Glutamatergic neuron (in vitro differentiated cells): ENCODE measurements around the gene SERAC1. TPM values are rescaled to one million over a fixed set of nuclear protein-coding genes. Genes with fewer than 3 reads are reported as not detected.
"Not testable (repeated sequence)": the region's sequence is repeated elsewhere in the genome, so short reads cannot be mapped to it uniquely, and the experiment has no call there.

ENCODE experiments used
- DNase-seq: peaks from one replicate; pipeline ENCODE4 v3.0.0; 2022
- H3K27ac Mint-ChIP-seq: one replicate; pipeline ENCODE4 v1.8.0; 2020; ENCODE audit warnings: mild to moderate bottlenecking, mixed read lengths, inconsistent platforms; ENCODE audit not compliant: unreplicated experiment
- H3K27me3 Mint-ChIP-seq: one replicate; pipeline ENCODE4 v1.8.0; 2020; ENCODE audit warnings: mild to moderate bottlenecking, moderate library complexity, mixed read lengths, inconsistent platforms; ENCODE audit not compliant: unreplicated experiment
- H3K36me3 Mint-ChIP-seq: one replicate; pipeline ENCODE4 v1.8.0; 2020; ENCODE audit warnings: mild to moderate bottlenecking, mixed read lengths, inconsistent platforms; ENCODE audit not compliant: unreplicated experiment
- H3K4me1 Mint-ChIP-seq: one replicate; pipeline ENCODE4 v1.8.0; 2020; ENCODE audit warnings: mild to moderate bottlenecking, low read depth, mixed read lengths, inconsistent platforms; ENCODE audit not compliant: unreplicated experiment
- H3K4me3 Mint-ChIP-seq: one replicate; pipeline ENCODE4 v1.8.0; 2020; ENCODE audit warnings: mild to moderate bottlenecking, mixed read lengths, inconsistent platforms; ENCODE audit not compliant: unreplicated experiment
- H3K9me3 Mint-ChIP-seq: one replicate; pipeline ENCODE4 v1.8.0; 2020; ENCODE audit warnings: mild to moderate bottlenecking, moderate library complexity, mixed read lengths, inconsistent platforms; ENCODE audit not compliant: unreplicated experiment
- total RNA-seq: library from RNA; stranded (reverse); fragmentation: NEBNext Ultra II Directional; extraction: Animal tissue kit (Norgen Biotek cat#: 25700); gene quantifications from one replicate; pipeline ENCODE4 v1.2.1, GENCODE V29; 2021; ENCODE audit not compliant: unreplicated experiment
- TF ChIP-seq, protein P1 (sequence below): fragments of 200-600 bp; sonication (generic); IDR thresholded peaks from one replicate; pipeline ENCODE4 v1.5.0; 2021; ENCODE audit not compliant: partially characterized antibody, unreplicated experiment

Gene SERAC1
- total RNA-seq, 1 donor from 2014 or later = 29.7 TPM

DNA sequence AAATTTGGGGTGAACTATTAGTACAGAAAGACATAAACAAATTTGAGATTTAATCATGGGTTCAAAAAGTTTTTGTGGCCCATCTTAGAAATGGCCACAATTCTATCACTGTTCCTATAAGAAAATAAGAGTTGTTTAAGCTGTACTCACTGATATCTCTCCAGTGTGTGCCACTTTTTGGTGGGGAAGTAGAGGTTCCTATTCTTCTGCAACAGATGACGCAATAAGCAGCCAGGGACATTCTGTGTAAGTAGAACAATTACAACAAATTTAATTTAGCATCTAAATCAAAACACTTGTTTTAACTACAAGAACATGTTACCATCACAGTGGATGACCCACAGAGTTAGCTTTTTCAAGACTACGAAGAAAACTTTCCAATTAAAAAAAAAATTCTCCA, 9.9 kb downstream of the SERAC1 start:
- no peaks in the 10 kb centered on the region for H3K9me3 Mint-ChIP-seq
- H3K27ac Mint-ChIP-seq = no peak overlapping the region
- no peak for DNase-seq
- H3K27me3 Mint-ChIP-seq = no peaks in the 10 kb centered on the region
- TF ChIP-seq, protein P1, sequence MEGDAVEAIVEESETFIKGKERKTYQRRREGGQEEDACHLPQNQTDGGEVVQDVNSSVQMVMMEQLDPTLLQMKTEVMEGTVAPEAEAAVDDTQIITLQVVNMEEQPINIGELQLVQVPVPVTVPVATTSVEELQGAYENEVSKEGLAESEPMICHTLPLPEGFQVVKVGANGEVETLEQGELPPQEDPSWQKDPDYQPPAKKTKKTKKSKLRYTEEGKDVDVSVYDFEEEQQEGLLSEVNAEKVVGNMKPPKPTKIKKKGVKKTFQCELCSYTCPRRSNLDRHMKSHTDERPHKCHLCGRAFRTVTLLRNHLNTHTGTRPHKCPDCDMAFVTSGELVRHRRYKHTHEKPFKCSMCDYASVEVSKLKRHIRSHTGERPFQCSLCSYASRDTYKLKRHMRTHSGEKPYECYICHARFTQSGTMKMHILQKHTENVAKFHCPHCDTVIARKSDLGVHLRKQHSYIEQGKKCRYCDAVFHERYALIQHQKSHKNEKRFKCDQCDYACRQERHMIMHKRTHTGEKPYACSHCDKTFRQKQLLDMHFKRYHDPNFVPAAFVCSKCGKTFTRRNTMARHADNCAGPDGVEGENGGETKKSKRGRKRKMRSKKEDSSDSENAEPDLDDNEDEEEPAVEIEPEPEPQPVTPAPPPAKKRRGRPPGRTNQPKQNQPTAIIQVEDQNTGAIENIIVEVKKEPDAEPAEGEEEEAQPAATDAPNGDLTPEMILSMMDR = no peak
- no peak overlapping the region for H3K4me3 Mint-ChIP-seq
- H3K4me1 Mint-ChIP-seq = peaks cover 16% of the 10 kb centered on the region
- H3K36me3 Mint-ChIP-seq = peaks cover 3% of the 10 kb centered on the region

DNA sequence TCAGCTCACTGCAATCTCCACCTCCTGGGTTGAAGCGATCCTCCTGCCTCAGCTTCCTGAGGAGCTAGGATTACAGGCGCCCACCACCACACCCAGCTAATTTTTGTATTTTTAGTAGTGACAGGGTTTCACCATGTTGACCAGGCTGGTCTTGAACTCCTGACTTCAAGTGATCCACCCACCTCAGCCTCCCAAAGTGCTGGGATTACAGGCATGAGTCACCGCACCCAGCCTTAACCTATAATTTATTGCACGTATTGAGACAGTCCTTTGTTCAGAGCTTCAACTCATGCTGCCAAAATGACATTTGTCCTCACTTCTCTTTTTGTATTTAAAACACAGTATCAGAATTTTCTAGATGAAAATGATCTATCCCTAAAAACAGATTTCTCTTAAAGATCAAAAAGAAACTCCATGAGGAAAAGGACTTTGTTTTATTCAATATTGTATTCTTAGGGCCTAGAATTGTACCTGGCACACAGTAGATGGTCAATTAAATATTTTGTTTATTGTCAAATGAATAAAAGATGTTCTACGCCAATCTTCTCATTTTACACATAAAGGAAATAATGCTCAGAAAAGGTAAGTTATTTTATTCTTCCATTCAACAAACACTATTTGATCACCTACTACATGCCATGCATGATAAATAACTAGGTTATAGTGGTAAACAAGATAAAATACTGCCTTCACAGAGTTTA, 10.8 kb downstream of the SERAC1 start:
- no peaks in the 10 kb centered on the region for H3K9me3 Mint-ChIP-seq

DNA sequence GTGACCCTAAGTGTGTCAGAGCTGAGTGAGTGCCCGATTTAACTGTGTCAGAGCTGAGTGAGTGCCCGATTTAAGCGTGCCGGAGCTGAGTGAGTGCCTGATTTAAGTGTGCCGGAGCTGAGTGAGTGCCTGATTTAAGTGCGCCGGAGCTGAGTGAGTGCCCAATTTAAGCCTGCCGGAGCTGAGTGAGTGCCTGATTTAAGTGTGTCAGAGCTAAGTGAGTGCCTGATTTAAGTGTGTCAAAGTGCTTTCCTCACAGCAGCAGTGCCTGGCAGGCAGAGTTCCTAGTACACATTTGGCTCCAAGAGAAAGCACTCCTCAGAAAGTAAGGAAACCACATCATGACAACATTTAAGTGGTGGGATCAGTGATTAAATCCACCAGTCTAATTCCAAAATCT, 13.2 kb downstream of the SERAC1 start:
- Mint-ChIP-seq H3K27ac (peak overlapping the region; percentile 96), H3K4me1 (peaks cover 14% of the 10 kb centered on the region), H3K4me3 (peak overlapping the region; percentile 14), H3K27me3 (no peaks in the 10 kb centered on the region), H3K36me3 (no peaks in the 10 kb centered on the region), H3K9me3 (no peaks in the 10 kb centered on the region)
- peak; percentile 54 for DNase-seq
- TF ChIP-seq, protein P1 = no peak

More for the DNA sequence above, 10.8 kb downstream of the SERAC1 start:
- Mint-ChIP-seq H3K36me3 (peaks cover 3% of the 10 kb centered on the region), H3K27ac (no peak overlapping the region), H3K4me3 (no peak overlapping the region), H3K4me1 (peaks cover 18% of the 10 kb centered on the region), H3K27me3 (no peaks in the 10 kb centered on the region)
- no peak for DNase-seq
- TF ChIP-seq, protein P1 = no peak

DNA sequence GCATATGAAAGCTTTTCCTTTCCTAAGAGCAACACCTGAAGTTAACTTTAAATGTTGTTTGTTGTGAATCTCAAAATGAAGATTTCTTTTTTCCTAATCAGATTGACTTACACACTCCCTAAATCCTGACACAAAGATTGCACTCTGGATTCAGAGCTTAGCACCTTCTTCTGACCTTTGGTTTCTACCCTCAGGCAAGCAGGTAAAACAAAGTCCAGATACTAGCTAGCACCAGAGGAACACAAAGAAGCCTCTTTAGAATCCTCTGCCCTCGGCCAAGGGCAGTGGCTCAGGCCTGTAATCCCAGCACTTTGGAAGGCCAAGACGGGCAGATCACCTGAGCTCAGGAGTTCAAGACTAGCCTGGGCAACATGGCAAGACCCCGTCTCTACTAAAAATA, 14.5 kb downstream of the SERAC1 start:
- Mint-ChIP-seq H3K4me3 (no peak overlapping the region), H3K4me1 (peaks cover 14% of the 10 kb centered on the region), H3K27ac (peak overlapping the region; percentile 77), H3K27me3 (no peaks in the 10 kb centered on the region), H3K36me3 (no peaks in the 10 kb centered on the region), H3K9me3 (peaks cover 2% of the 10 kb centered on the region)
- TF ChIP-seq, protein P1 = no peak
- no peak for DNase-seq

DNA sequence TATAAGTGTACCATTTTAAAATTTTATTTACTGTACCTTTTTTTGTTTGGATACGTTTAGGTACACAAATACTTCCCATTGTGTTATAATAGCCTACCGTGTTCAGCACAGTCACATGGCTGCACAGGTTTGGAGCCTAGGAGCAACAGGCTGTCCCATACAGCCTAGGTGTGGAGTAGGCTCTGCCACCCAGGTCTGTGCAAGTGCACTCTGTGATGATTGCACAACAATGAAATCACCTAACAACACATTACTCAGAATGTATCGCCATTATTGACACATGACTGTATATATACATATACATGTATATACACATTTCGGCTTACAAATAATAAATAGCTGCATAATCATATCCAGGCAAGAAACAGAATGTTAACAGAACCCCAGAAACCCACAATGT, 15.4 kb downstream of the SERAC1 start:
- no peak for DNase-seq
- peaks cover 14% of the 10 kb centered on the region for H3K4me1 Mint-ChIP-seq
- no peaks in the 10 kb centered on the region for H3K36me3 Mint-ChIP-seq
- no peaks in the 10 kb centered on the region for H3K27me3 Mint-ChIP-seq
- H3K4me3 Mint-ChIP-seq = no peak overlapping the region
- TF ChIP-seq, protein P1 = no peak
- no peak overlapping the region for H3K27ac Mint-ChIP-seq
- H3K9me3 Mint-ChIP-seq = peaks cover 2% of the 10 kb centered on the region

DNA sequence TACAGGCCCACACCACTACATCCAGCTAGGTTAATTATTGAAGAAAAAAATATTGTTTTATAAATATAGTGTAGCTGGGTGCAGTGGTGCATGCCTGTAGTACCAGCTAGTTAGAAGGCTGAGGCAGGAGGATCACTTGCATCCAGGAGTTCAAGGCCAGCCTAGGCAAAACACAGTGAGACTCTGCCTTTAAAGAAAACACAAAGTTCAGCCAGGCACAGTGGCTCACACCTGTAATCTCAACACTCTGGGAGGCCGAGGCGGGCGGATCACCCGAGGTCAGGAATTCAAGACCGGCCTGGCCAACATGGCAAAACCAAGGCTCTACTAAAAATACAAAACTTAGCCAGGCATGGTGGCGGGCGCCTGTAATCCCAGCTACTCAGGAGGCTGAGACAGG, 16.0 kb downstream of the SERAC1 start:
- not testable (repeated sequence) for H3K4me3 Mint-ChIP-seq, H3K27ac Mint-ChIP-seq, DNase-seq, H3K27me3 Mint-ChIP-seq, H3K9me3 Mint-ChIP-seq, H3K36me3 Mint-ChIP-seq
- H3K4me1 Mint-ChIP-seq = peaks cover 14% of the 10 kb centered on the region
